ENCODE results near the gene HDAC4.
"Not testable (repeated sequence)": the region's sequence is repeated elsewhere in the genome, so short reads cannot be mapped to it uniquely, and the experiment has no call there.

The HDAC4 gene

GRCh38 chr2:239093542-239093941 is 307.3 kb downstream of the HDAC4 start:
- no peak for DNase-seq

GRCh38 chr2:239092571-239093294 is 308.1 kb downstream of the HDAC4 start:
- no peak for DNase-seq

GRCh38 chr2:239089884-239090283 is 310.9 kb downstream of the HDAC4 start:
- no peak for DNase-seq

GRCh38 chr2:239087046-239087710 is 313.6 kb downstream of the HDAC4 start:
- DNase-seq: no peak

GRCh38 chr2:239086325-239087020 is 314.3 kb downstream of the HDAC4 start:
- no peak for DNase-seq

- no peak for DNase-seq
Observed at GRCh38 chr2:239085201-239085992, 315.4 kb downstream of the HDAC4 start.

GRCh38 chr2:239084007-239084406 is 316.8 kb downstream of the HDAC4 start:
- DNase-seq: no peak

GRCh38 chr2:239082425-239082824 is 318.4 kb downstream of the HDAC4 start:
- no peak for DNase-seq

- no peak for DNase-seq
Observed at GRCh38 chr2:239081622-239082021, 319.2 kb downstream of the HDAC4 start.

GRCh38 chr2:239081046-239081445 is 319.8 kb downstream of the HDAC4 start:
- no peak for DNase-seq

- no peak for DNase-seq
Observed at GRCh38 chr2:239079671-239080294, 321.0 kb downstream of the HDAC4 start.

GRCh38 chr2:239078128-239078924 is 322.5 kb downstream of the HDAC4 start:
- no peak for DNase-seq

- DNase-seq: no peak
Observed at GRCh38 chr2:239077260-239077659, 323.6 kb downstream of the HDAC4 start.

GRCh38 chr2:239075918-239076758 is 324.7 kb downstream of the HDAC4 start:
- DNase-seq: no peak

GRCh38 chr2:239073745-239074530 is 326.9 kb downstream of the HDAC4 start:
- DNase-seq: no peak

GRCh38 chr2:239073270-239073669 is 327.6 kb downstream of the HDAC4 start:
- no peak for DNase-seq

- DNase-seq: no peak
Observed at GRCh38 chr2:239072786-239073185, 328.0 kb downstream of the HDAC4 start.

GRCh38 chr2:239070466-239070865 is 330.4 kb downstream of the HDAC4 start:
- no peak for DNase-seq

- not testable (repeated sequence) for DNase-seq
Observed at GRCh38 chr2:239069362-239070333, 331.2 kb downstream of the HDAC4 start.

Measured in RPMI8226 (cell line).